ENCODE results near the gene SYPL2.

DNA sequence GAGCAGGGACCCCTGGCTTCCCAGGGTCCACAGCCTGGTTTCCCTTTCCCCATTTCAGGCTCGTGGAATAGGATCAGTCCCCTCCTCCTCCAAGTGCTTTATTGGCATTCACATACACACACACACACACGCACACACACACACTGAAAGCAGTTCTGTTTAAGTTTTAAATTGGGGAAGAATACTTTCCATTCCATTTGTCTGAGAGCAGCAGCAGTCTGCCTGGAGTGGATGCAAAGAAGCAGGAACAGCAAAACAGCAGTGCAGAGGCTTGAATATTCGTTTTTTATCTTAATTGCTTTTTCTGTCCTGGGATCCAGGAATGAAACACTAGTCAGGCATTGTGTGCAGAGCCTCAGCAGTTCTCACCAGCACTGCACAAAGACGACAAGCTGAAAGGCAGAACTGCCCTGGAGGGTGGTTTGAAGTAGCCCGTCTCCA is 34.6 kb downstream of the SYPL2 start:
- TF ChIP-seq TAF1 (conservative IDR thresholded peaks at IDR 0.05) (no peak), ATF3 (IDR thresholded peaks at IDR 0.05) (no peak), RAD21 (IDR thresholded peaks at IDR 0.05) (no peak), YY1 (IDR thresholded peaks at IDR 0.05) (no peak), EGR1 (IDR thresholded peaks at IDR 0.05; ENCODE audit: low read depth in 2 of 2) (no peak)
- TF ChIP-seq, protein P1, sequence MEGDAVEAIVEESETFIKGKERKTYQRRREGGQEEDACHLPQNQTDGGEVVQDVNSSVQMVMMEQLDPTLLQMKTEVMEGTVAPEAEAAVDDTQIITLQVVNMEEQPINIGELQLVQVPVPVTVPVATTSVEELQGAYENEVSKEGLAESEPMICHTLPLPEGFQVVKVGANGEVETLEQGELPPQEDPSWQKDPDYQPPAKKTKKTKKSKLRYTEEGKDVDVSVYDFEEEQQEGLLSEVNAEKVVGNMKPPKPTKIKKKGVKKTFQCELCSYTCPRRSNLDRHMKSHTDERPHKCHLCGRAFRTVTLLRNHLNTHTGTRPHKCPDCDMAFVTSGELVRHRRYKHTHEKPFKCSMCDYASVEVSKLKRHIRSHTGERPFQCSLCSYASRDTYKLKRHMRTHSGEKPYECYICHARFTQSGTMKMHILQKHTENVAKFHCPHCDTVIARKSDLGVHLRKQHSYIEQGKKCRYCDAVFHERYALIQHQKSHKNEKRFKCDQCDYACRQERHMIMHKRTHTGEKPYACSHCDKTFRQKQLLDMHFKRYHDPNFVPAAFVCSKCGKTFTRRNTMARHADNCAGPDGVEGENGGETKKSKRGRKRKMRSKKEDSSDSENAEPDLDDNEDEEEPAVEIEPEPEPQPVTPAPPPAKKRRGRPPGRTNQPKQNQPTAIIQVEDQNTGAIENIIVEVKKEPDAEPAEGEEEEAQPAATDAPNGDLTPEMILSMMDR (IDR thresholded peaks at IDR 0.05; ENCODE audit: low read depth, low read length, missing input control): no peak
